Stimulated activated effector memory CD8-positive, alpha-beta T cell treated with anti-CD3 and anti-CD28 coated beads, Interleukin-12 subunit alpha, Interleukin-12 subunit beta, amount 100 ng/mL, for 72 hours (primary cell): ENCODE results near the gene ATMIN.

ENCODE experiments used
- ATAC-seq: fragments of 150-1000 bp; cut with Tn5 transposase; 2 replicates; pipeline ENCODE4 v1.10.0; 2021
- DNase-seq, 2 donors: peaks; one replicate each; pipeline ENCODE4 v3.0.0; 2021 to 2022; ENCODE audit warnings: low spot score in 2 of 2
- H3K27ac Mint-ChIP-seq: one replicate; pipeline ENCODE4 v1.8.0; 2022; ENCODE audit warnings: mild to moderate bottlenecking, mixed read lengths
- H3K36me3 Mint-ChIP-seq: one replicate; pipeline ENCODE4 v1.8.0; 2022; ENCODE audit warnings: mild to moderate bottlenecking, mixed read lengths
- H3K4me1 Mint-ChIP-seq: one replicate; pipeline ENCODE4 v1.8.0; 2022; ENCODE audit warnings: mixed read lengths
- H3K4me3 Mint-ChIP-seq: one replicate; pipeline ENCODE4 v1.8.0; 2022; ENCODE audit warnings: mild to moderate bottlenecking, mixed read lengths
- H3K9me3 Mint-ChIP-seq: one replicate; pipeline ENCODE4 v1.8.0; 2022; ENCODE audit warnings: mixed read lengths

ATMIN gene

GRCh38 chr16:81035398-81035974, at the start of gene ATMIN:
TSS of gene ATMIN (plus strand) at chr16:81035842. CDS start at chr16:81035871, 29 bp downstream.
- DNase-seq (peak; percentile 85 to 90), ATAC-seq (peak; percentile 97)
- peaks cover 18% of the 10 kb centered on the region for H3K4me1 Mint-ChIP-seq
- peaks cover 10% of the 10 kb centered on the region for H3K36me3 Mint-ChIP-seq
- peak within 1 kb of the TSS; percentile 72 for H3K4me3 Mint-ChIP-seq
- peak within 1 kb of the TSS; percentile 20 for H3K27ac Mint-ChIP-seq
- H3K9me3 Mint-ChIP-seq, result no peaks in the 10 kb centered on the region

GRCh38 chr16:80986557-80986956, 49.1 kb upstream of the ATMIN start:
- Mint-ChIP-seq H3K9me3 (no peaks in the 10 kb centered on the region), H3K4me1 (peaks cover 33% of the 10 kb centered on the region)
- no peak for ATAC-seq

GRCh38 chr16:80988756-80989155, 46.9 kb upstream of the ATMIN start:
- Mint-ChIP-seq H3K4me3 (no peak overlapping the region), H3K27ac (no peak overlapping the region), H3K9me3 (no peaks in the 10 kb centered on the region), H3K36me3 (peaks cover 45% of the 10 kb centered on the region), H3K4me1 (peaks cover 35% of the 10 kb centered on the region)
- no peak for DNase-seq
- no peak for ATAC-seq

More at GRCh38 chr16:80986557-80986956, 49.1 kb upstream of the ATMIN start:
- Mint-ChIP-seq H3K4me3 (no peak overlapping the region), H3K27ac (peak overlapping the region; percentile 15), H3K36me3 (peaks cover 53% of the 10 kb centered on the region)
- DNase-seq, result no peak

- DNase-seq (no peak), ATAC-seq (no peak)
- H3K36me3 Mint-ChIP-seq, result peaks cover 53% of the 10 kb centered on the region
- no peaks in the 10 kb centered on the region for H3K9me3 Mint-ChIP-seq
- H3K27ac Mint-ChIP-seq, result no peak overlapping the region
- peaks cover 40% of the 10 kb centered on the region for H3K4me1 Mint-ChIP-seq
- no peak overlapping the region for H3K4me3 Mint-ChIP-seq
Observed at GRCh38 chr16:80989801-80990200, 45.8 kb upstream of the ATMIN start.

- H3K4me1 Mint-ChIP-seq, result peaks cover 38% of the 10 kb centered on the region
- no peak overlapping the region for H3K27ac Mint-ChIP-seq
- H3K36me3 Mint-ChIP-seq, result peaks cover 61% of the 10 kb centered on the region
- DNase-seq (no peak), ATAC-seq (no peak)
- H3K4me3 Mint-ChIP-seq, result no peak overlapping the region
- H3K9me3 Mint-ChIP-seq, result no peaks in the 10 kb centered on the region
Observed at GRCh38 chr16:80990577-80990976, 45.1 kb upstream of the ATMIN start.

- peaks cover 65% of the 10 kb centered on the region for H3K36me3 Mint-ChIP-seq
- no peak overlapping the region for H3K4me3 Mint-ChIP-seq
- no peak for ATAC-seq
- no peak for DNase-seq
- H3K9me3 Mint-ChIP-seq, result no peaks in the 10 kb centered on the region
- H3K27ac Mint-ChIP-seq, result no peak overlapping the region
- H3K4me1 Mint-ChIP-seq, result peaks cover 35% of the 10 kb centered on the region
Observed at GRCh38 chr16:80990978-80991377, 44.7 kb upstream of the ATMIN start.

GRCh38 chr16:80991792-80992430, 43.7 kb upstream of the ATMIN start:
- no peak for DNase-seq
- ATAC-seq, result no peak
- Mint-ChIP-seq H3K27ac (no peak overlapping the region), H3K4me3 (no peak overlapping the region), H3K4me1 (peaks cover 28% of the 10 kb centered on the region), H3K36me3 (peaks cover 61% of the 10 kb centered on the region), H3K9me3 (no peaks in the 10 kb centered on the region)

GRCh38 chr16:80992676-80993293, 42.9 kb upstream of the ATMIN start:
- Mint-ChIP-seq H3K36me3 (peaks cover 54% of the 10 kb centered on the region), H3K4me1 (peaks cover 21% of the 10 kb centered on the region), H3K27ac (no peak overlapping the region), H3K9me3 (no peaks in the 10 kb centered on the region), H3K4me3 (no peak overlapping the region)
- ATAC-seq, result no peak
- DNase-seq, result no peak

- ATAC-seq (no peak), DNase-seq (no peak)
- H3K36me3 Mint-ChIP-seq, result peaks cover 51% of the 10 kb centered on the region
- peaks cover 20% of the 10 kb centered on the region for H3K4me1 Mint-ChIP-seq
- no peaks in the 10 kb centered on the region for H3K9me3 Mint-ChIP-seq
- H3K4me3 Mint-ChIP-seq, result no peak overlapping the region
- H3K27ac Mint-ChIP-seq, result no peak overlapping the region
Observed at GRCh38 chr16:80993307-80993706, 42.3 kb upstream of the ATMIN start.

GRCh38 chr16:80993834-80994233, 41.8 kb upstream of the ATMIN start:
- H3K4me1 Mint-ChIP-seq, result peaks cover 23% of the 10 kb centered on the region
- ATAC-seq, result no peak
- H3K36me3 Mint-ChIP-seq, result peaks cover 48% of the 10 kb centered on the region
- no peaks in the 10 kb centered on the region for H3K9me3 Mint-ChIP-seq
- no peak for DNase-seq
- no peak overlapping the region for H3K4me3 Mint-ChIP-seq
- no peak overlapping the region for H3K27ac Mint-ChIP-seq

- no peak overlapping the region for H3K27ac Mint-ChIP-seq
Observed at GRCh38 chr16:80994451-80994850, 41.2 kb upstream of the ATMIN start.

GRCh38 chr16:80996688-80997138, 38.9 kb upstream of the ATMIN start:
- Mint-ChIP-seq H3K4me3 (peak overlapping the region; percentile 78), H3K36me3 (peaks cover 23% of the 10 kb centered on the region), H3K27ac (peak overlapping the region; percentile 94), H3K9me3 (no peaks in the 10 kb centered on the region), H3K4me1 (peaks cover 39% of the 10 kb centered on the region)
- DNase-seq, result no peak
- ATAC-seq, result no peak

More at GRCh38 chr16:80994451-80994850, 41.2 kb upstream of the ATMIN start:
- Mint-ChIP-seq H3K9me3 (no peaks in the 10 kb centered on the region), H3K4me3 (no peak overlapping the region), H3K4me1 (peaks cover 28% of the 10 kb centered on the region), H3K36me3 (peaks cover 41% of the 10 kb centered on the region)
- DNase-seq (no peak), ATAC-seq (no peak)

- peak overlapping the region; percentile 78 for H3K4me3 Mint-ChIP-seq
- peaks cover 21% of the 10 kb centered on the region for H3K36me3 Mint-ChIP-seq
- no peaks in the 10 kb centered on the region for H3K9me3 Mint-ChIP-seq
- DNase-seq (no peak), ATAC-seq (peak; percentile 74)
- peak overlapping the region; percentile 94 for H3K27ac Mint-ChIP-seq
- peaks cover 45% of the 10 kb centered on the region for H3K4me1 Mint-ChIP-seq
Observed at GRCh38 chr16:80997139-80997798, 38.4 kb upstream of the ATMIN start.

GRCh38 chr16:80997964-80998620, 37.5 kb upstream of the ATMIN start:
- Mint-ChIP-seq H3K4me1 (peaks cover 52% of the 10 kb centered on the region), H3K36me3 (peaks cover 21% of the 10 kb centered on the region), H3K9me3 (no peaks in the 10 kb centered on the region), H3K27ac (peak overlapping the region; percentile 94), H3K4me3 (peak overlapping the region; percentile 78)
- DNase-seq, result no peak
- no peak for ATAC-seq

GRCh38 chr16:81000873-81001272, 34.8 kb upstream of the ATMIN start:
- no peak for ATAC-seq
- Mint-ChIP-seq H3K36me3 (peaks cover 15% of the 10 kb centered on the region), H3K27ac (no peak overlapping the region)

More at GRCh38 chr16:81000873-81001272, 34.8 kb upstream of the ATMIN start:
- Mint-ChIP-seq H3K4me1 (peaks cover 59% of the 10 kb centered on the region), H3K9me3 (no peaks in the 10 kb centered on the region), H3K4me3 (no peak overlapping the region)
- DNase-seq, result no peak
